ENCODE data around the gene NAGPA. TPM values are rescaled to one million over a fixed set of nuclear protein-coding genes. Genes with fewer than 3 reads are reported as not detected.

The NAGPA gene
- total and polyA plus RNA-seq, 2 of the 13 experiments (the other 11 are each of a cell fraction or from before 2014, with no cell fraction given): 27.1 to 60.3 TPM

GRCh38 chr16:5033256-5034166 is at the start of gene NAGPA (continued):
- peak; percentile 76; the same call in 1 of the 2 replicates for TF ChIP-seq ZNF710 (CRISPR knock-in tag; IDR thresholded peaks at IDR 0.05; ENCODE audit: borderline replicate concordance)
- TF ChIP-seq ZBTB7A (CRISPR knock-in tag; IDR thresholded peaks at IDR 0.05): peak; percentile 45
- peak; percentile 93 for TF ChIP-seq SNAPC4 (CRISPR knock-in tag; IDR thresholded peaks at IDR 0.05)
- TF ChIP-seq BCL3 (CRISPR knock-in tag; IDR thresholded peaks at IDR 0.05): no peak; the same call in 1 of the 2 replicates
- peak; percentile 94; the same call in 1 of the 2 replicates for TF ChIP-seq ZNF749 (CRISPR knock-in tag; IDR thresholded peaks at IDR 0.05; ENCODE audit: borderline replicate concordance)
- no peak for TF ChIP-seq ZNF7 (CRISPR knock-in tag; IDR thresholded peaks at IDR 0.05)
- TF ChIP-seq ZNF562 (CRISPR knock-in tag; IDR thresholded peaks at IDR 0.05; ENCODE audit: borderline replicate concordance): peak; percentile 71; the same call in 1 of the 2 replicates
- peak; percentile 92; the same call in 1 of the 2 replicates for TF ChIP-seq RFXANK (CRISPR knock-in tag; IDR thresholded peaks at IDR 0.05)
- TF ChIP-seq KDM3A (CRISPR knock-in tag; IDR thresholded peaks at IDR 0.05; ENCODE audit: low read depth): peak; percentile 76; the same call in 1 of the 2 replicates
- TF ChIP-seq SMYD3 (CRISPR knock-in tag; IDR thresholded peaks at IDR 0.05): no peak
- peak; percentile 80 for TF ChIP-seq HCFC1 (IDR thresholded peaks at IDR 0.05; ENCODE audit: low read depth, low read length)
- peak; percentile 95 for TF ChIP-seq KMT2B (CRISPR knock-in tag; IDR thresholded peaks at IDR 0.05)
- TF ChIP-seq MYPOP (CRISPR knock-in tag; IDR thresholded peaks at IDR 0.05): peak; percentile 14; the same call in 1 of the 2 replicates
- TF ChIP-seq GLI4 (CRISPR knock-in tag; IDR thresholded peaks at IDR 0.05; ENCODE audit: borderline replicate concordance): no peak; the same call in 1 of the 2 replicates
- no peak for TF ChIP-seq THYN1 (CRISPR knock-in tag; IDR thresholded peaks at IDR 0.05; ENCODE audit: borderline replicate concordance, low read depth)
- TF ChIP-seq POLR2AphosphoS5 (IDR thresholded peaks at IDR 0.05; ENCODE audit: low read depth, low read length): peak; percentile 78
- TF ChIP-seq ZFYVE20 (CRISPR knock-in tag; IDR thresholded peaks at IDR 0.05; ENCODE audit: borderline replicate concordance, low read depth): peak; percentile 43; the same call in 1 of the 2 replicates
- TF ChIP-seq ZNF777 (CRISPR knock-in tag; IDR thresholded peaks at IDR 0.05): peak; percentile 89
- TF ChIP-seq ZNF709 (CRISPR knock-in tag; IDR thresholded peaks at IDR 0.05): peak; percentile 89; the same call in 1 of the 2 replicates

Data from HepG2 (cell line).